Measurements from ENCODE around the gene PARD6B.

Gene PARD6B

GRCh38 chr20:50802289-50802688, 70.9 kb downstream of the PARD6B start:
- DNase-seq = no peak

- DNase-seq = no peak
Measured at GRCh38 chr20:50804437-50805348, 73.3 kb downstream of the PARD6B start.

GRCh38 chr20:50805349-50805684, 73.9 kb downstream of the PARD6B start:
- DNase-seq = no peak

GRCh38 chr20:50806126-50806768, 74.9 kb downstream of the PARD6B start:
- DNase-seq = no peak
